H1 (cell line): ENCODE data around the gene HLTF. TPM values are rescaled to one million over a fixed set of nuclear protein-coding genes. Genes with fewer than 3 reads are reported as not detected.

ENCODE experiments used
- CBX8 ChIP-seq: fragments of 300-800, 300-1000 bp; sonication (generic); IDR thresholded peaks from 2 replicates; pipeline ENCODE4 v1.7.1; 2016; ENCODE audit warnings: low read depth, low read length, borderline replicate concordance
- CEBPB ChIP-seq: IDR thresholded peaks from 2 replicates; pipeline ENCODE4 v1.6.1; 2012; ENCODE audit warnings: low read depth, low read length
- CREB1 ChIP-seq: IDR thresholded peaks from 2 replicates; pipeline ENCODE4 v1.6.1; 2012; ENCODE audit warnings: inconsistent platforms
- CTBP2 ChIP-seq: IDR thresholded peaks from 2 replicates; pipeline ENCODE4 v1.7.0; 2011; ENCODE audit warnings: borderline replicate concordance, mild to moderate bottlenecking, moderate library complexity, mixed read lengths, low read length; ENCODE audit not compliant: insufficient read depth, insufficient read length
- CTCF ChIP-seq, 3 experiments: IDR thresholded peaks; 1 replicate in 2 of 3; 2 replicates in 1 of 3; pipeline versions ENCODE4 v1.5.1 to v1.6.1; 2011; ENCODE audit warnings: low read length in 3 of 3, mild to moderate bottlenecking in 3 of 3, inconsistent platforms in 2 of 3, low read depth in 1 of 3, moderate library complexity in 1 of 3; ENCODE audit not compliant: insufficient read depth in 1 of 3; ENCODE audit errors: control extremely low read depth in 1 of 3
- E2F6 ChIP-seq: IDR thresholded peaks from 2 replicates; pipeline ENCODE4 v1.6.1; 2012; ENCODE audit warnings: inconsistent platforms
- EGR1 ChIP-seq: IDR thresholded peaks from 2 replicates; pipeline ENCODE4 v1.6.1; 2011; ENCODE audit warnings: low read depth, low read length, borderline replicate concordance
- EP300 ChIP-seq, 2 experiments: IDR thresholded peaks; 1 replicate in 1 of 2; 2 replicates in 1 of 2; pipeline ENCODE4 v1.6.1; 2011 to 2012; ENCODE audit warnings: low read depth in 2 of 2, low read length in 2 of 2, mild to moderate bottlenecking in 2 of 2, borderline replicate concordance in 1 of 2, inconsistent platforms in 1 of 2, moderate library complexity in 1 of 2
- EZH2 ChIP-seq: fragments of 200-600 bp; sonication (generic); IDR thresholded peaks from 2 replicates; pipeline ENCODE4 v1.7.1; 2012; ENCODE audit warnings: low read depth, mild to moderate bottlenecking, moderate library complexity, low read length, inconsistent platforms; ENCODE audit not compliant: severe bottlenecking
- HDAC2 ChIP-seq, 2 experiments: fragments of 300-600 bp in 1 of 2; sonication (generic) in 1 of 2; IDR thresholded peaks; 2 replicates each; pipeline ENCODE4 v1.6.1; 2011 to 2012; ENCODE audit warnings: low read depth in 2 of 2, low read length in 2 of 2, mild to moderate bottlenecking in 2 of 2, moderate library complexity in 2 of 2, borderline replicate concordance in 1 of 2, inconsistent platforms in 1 of 2
- KDM4A ChIP-seq: IDR thresholded peaks from one replicate; pipeline ENCODE4 v1.7.1; 2012; ENCODE audit warnings: low read depth, mild to moderate bottlenecking, moderate library complexity, low read length, inconsistent platforms; ENCODE audit not compliant: severe bottlenecking
- POLR2A ChIP-seq, 2 experiments: IDR thresholded peaks; 1 replicate in 1 of 2; 2 replicates in 1 of 2; pipeline ENCODE4 v1.6.1; 2011; ENCODE audit warnings: low read depth in 2 of 2, low read length in 2 of 2, mild to moderate bottlenecking in 2 of 2; ENCODE audit errors: control extremely low read depth in 1 of 2
- POLR2AphosphoS5 ChIP-seq: IDR thresholded peaks from 2 replicates; pipeline ENCODE4 v1.6.1; 2011; ENCODE audit warnings: low read depth, low read length
- RBBP5 ChIP-seq: IDR thresholded peaks from 2 replicates; pipeline ENCODE4 v1.7.1; 2012; ENCODE audit warnings: low read depth, mild to moderate bottlenecking, inconsistent platforms, low read length, moderate library complexity, borderline replicate concordance
- RNF2 ChIP-seq: fragments of 200-900, 300-1000 bp; sonication (generic); IDR thresholded peaks from 2 replicates; pipeline ENCODE4 v1.7.1; 2016; ENCODE audit warnings: borderline replicate concordance, low read depth, mild to moderate bottlenecking, antibody characterized with exemption, low read length; ENCODE audit not compliant: poor library complexity, severe bottlenecking; ENCODE audit errors: missing control alignments
- SIX5 ChIP-seq: IDR thresholded peaks from 2 replicates; pipeline ENCODE4 v1.6.1; 2011; ENCODE audit warnings: mild to moderate bottlenecking, low read depth, low read length
- SP2 ChIP-seq: IDR thresholded peaks from 2 replicates; pipeline ENCODE4 v1.6.1; 2012; ENCODE audit warnings: mild to moderate bottlenecking, low read length, inconsistent platforms
- USF2 ChIP-seq: IDR thresholded peaks from 2 replicates; pipeline ENCODE4 v1.6.1; 2011; ENCODE audit warnings: low read length, improper control_type of control experiment
- polyA plus RNA-seq, 7 experiments: library from polyadenylated mRNA; depleted of rRNA in 3 of 7; stranded (reverse) in 5 of 7; unstranded in 2 of 7; fragments of >200 nt in 5 of 7; fragments of 200-250 nt in 2 of 7; gene quantifications; 1 replicate in 5 of 7; 2 replicates in 1 of 7; 4 replicates in 1 of 7; pipeline versions ENCODE4 v1.2.1 to v1.2.3, GENCODE V29; 2011 to 2013; ENCODE audit warnings: missing spikeins in 2 of 7, mixed read lengths in 2 of 7
- total RNA-seq: library from RNA; stranded (reverse); fragmentation: NEBNext Ultra II Directional; extraction: Animal tissue kit (Norgen Biotek cat#: 25700); gene quantifications from 2 replicates; pipeline ENCODE4 v1.2.1, GENCODE V29; 2021

Gene HLTF
- total and polyA plus RNA-seq, 2 of the 8 experiments (the other 6 are each of a cell fraction or from before 2014, with no cell fraction given) = 18.1 to 60.3 TPM

GRCh38 chr3:148991219-148992026 lies 94.9 kb downstream of the HLTF start, which contains the start of gene GYG1 (continued):
- no peak for TF ChIP-seq RNF2
- TF ChIP-seq E2F6 = peak; percentile 76
- TF ChIP-seq CTBP2 = peak; percentile 69
- no peak for TF ChIP-seq HDAC2 (IDR thresholded peaks at IDR 0.05; ENCODE audit: borderline replicate concordance in 1 of 2, low read depth in 2 of 2, low read length in 2 of 2)
- peak; percentile 97 for TF ChIP-seq KDM4A
- TF ChIP-seq RBBP5 = peak; percentile 48; the same call in 1 of the 2 replicates
- peak; percentile 43; the same call in 1 of the 2 replicates for TF ChIP-seq POLR2AphosphoS5
- no peak for TF ChIP-seq EZH2
- TF ChIP-seq SIX5 = no peak
- TF ChIP-seq USF2 = peak; percentile 84
- TF ChIP-seq EGR1 = no peak; the same call in 1 of the 2 replicates
- TF ChIP-seq CREB1 = no peak
- no peak for TF ChIP-seq CBX8
- TF ChIP-seq SP2 = no peak
- peak; percentile 6 to 29 (median 13) for TF ChIP-seq CTCF (IDR thresholded peaks at IDR 0.05; ENCODE audit: control extremely low read depth in 1 of 3, insufficient read depth in 1 of 3, low read depth in 1 of 3, low read length in 3 of 3)
- TF ChIP-seq EP300 (IDR thresholded peaks at IDR 0.05; ENCODE audit: borderline replicate concordance in 1 of 2, low read depth in 2 of 2, low read length in 2 of 2) = 0 out of 3 replicates have a peak, but pooled peaks of 1 of the 2 experiments have one; percentile 4
- no peak for TF ChIP-seq CEBPB
- peak in 1 of 2 experiments; percentile 73; a peak in 2 of 3 replicates for TF ChIP-seq POLR2A (IDR thresholded peaks at IDR 0.05; ENCODE audit: control extremely low read depth in 1 of 2, low read depth in 2 of 2, low read length in 2 of 2)
